ENCODE results near the gene MAGEB10. TPM values are rescaled to one million over a fixed set of nuclear protein-coding genes. Genes with fewer than 3 reads are reported as not detected.

MAGEB10 gene, protein sequence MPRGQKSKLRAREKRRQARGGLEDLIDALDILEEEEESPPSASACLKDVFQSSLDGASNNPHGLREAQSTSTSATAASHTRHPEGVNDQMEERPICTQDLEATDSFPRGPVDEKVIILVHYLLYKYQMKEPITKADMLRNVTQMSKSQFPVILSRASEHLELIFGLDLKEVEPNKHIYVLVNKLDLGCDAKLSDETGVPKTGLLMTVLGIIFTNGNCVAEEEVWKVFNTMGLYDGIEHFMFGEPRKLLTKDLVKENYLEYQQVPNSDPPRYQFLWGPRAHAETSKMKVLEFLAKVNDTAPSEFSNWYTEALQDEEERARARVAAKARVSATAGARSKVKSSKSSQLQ
- not detected for total RNA-seq

DNA sequence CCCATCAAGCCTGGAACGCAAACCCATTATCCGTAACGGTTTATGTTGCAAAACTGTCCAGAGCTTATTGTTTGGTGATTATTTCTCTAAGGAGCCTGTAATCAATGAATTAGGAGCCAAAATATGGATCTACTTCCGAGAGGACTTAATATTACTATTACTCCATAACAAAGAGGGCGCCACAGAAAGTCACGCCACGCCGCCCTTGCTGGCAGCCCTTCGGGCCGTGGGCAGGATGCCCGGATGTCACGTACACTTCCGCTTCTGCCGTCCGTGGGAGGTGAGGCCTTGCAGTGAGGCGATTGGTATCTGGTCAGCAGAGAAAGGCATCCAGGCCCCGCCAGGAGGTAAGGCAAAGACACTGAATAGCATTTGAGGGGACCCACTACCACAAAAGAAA lies at the start of gene MAGEB10:
MAGEB10 (plus strand) TSS at position 301 of the 400 bp plus-strand sequence. CDS start 13,317 bp downstream, outside the sequence.

Other genes with a start within 250 kb of the MAGEB10 start
- not detected for gene DCAF8L2, start 217.6 kb upstream of the MAGEB10 start, total RNA-seq
- gene DCAF8L1, start 173.5 kb downstream of the MAGEB10 start, total RNA-seq = not detected